Breast epithelium (tissue), 3 donors: Measurements from ENCODE around the gene GULP1.

Experiments used
- POLR2A ChIP-seq: fragments of 450-650 bp; IDR thresholded peaks from one replicate; pipeline ENCODE4 v1.6.1; 2016; ENCODE audit warnings: antibody characterized with exemption, mild to moderate bottlenecking, moderate library complexity
- TF ChIP-seq, protein P1 (sequence below), 3 donors: fragments of 450-650 bp; IDR thresholded peaks; one replicate each; pipeline ENCODE4 v1.5.1; 2016 to 2017; ENCODE audit warnings: antibody characterized with exemption in 3 of 3, mild to moderate bottlenecking in 3 of 3, moderate library complexity in 3 of 3

DNA sequence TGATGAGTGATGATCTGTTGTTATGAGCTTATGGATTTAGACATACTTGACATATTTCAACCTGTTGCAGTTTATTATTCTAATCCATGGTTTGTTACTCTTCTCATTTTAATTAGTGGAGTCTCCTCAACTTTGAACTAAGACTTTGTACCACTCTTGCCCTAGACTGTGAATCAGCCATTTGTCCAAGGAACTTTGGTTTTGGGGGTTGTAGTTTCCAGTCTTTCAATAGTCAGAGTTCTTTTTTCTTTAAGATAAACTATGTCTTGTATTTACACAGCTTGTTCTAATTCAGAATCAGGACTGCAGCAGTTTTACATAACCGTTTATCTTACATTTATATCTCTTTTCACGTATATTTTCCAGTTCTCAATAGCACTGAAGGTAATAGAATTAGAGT lies 133.6 kb downstream of the GULP1 start:
- TF ChIP-seq, protein P1, sequence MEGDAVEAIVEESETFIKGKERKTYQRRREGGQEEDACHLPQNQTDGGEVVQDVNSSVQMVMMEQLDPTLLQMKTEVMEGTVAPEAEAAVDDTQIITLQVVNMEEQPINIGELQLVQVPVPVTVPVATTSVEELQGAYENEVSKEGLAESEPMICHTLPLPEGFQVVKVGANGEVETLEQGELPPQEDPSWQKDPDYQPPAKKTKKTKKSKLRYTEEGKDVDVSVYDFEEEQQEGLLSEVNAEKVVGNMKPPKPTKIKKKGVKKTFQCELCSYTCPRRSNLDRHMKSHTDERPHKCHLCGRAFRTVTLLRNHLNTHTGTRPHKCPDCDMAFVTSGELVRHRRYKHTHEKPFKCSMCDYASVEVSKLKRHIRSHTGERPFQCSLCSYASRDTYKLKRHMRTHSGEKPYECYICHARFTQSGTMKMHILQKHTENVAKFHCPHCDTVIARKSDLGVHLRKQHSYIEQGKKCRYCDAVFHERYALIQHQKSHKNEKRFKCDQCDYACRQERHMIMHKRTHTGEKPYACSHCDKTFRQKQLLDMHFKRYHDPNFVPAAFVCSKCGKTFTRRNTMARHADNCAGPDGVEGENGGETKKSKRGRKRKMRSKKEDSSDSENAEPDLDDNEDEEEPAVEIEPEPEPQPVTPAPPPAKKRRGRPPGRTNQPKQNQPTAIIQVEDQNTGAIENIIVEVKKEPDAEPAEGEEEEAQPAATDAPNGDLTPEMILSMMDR (IDR thresholded peaks at IDR 0.05) = no peak
- TF ChIP-seq POLR2A = no peak
